Stimulated activated CD8-positive, alpha-beta memory T cell treated with anti-CD3 and anti-CD28 coated beads, Interleukin-4, amount 100 ng/mL, for 48 hours (primary cell): Measurements from ENCODE around the gene ARSK.

Experiments used
- DNase-seq: peaks from one replicate; pipeline ENCODE4 v3.0.0-alpha.2; 2020

Gene ARSK

DNA sequence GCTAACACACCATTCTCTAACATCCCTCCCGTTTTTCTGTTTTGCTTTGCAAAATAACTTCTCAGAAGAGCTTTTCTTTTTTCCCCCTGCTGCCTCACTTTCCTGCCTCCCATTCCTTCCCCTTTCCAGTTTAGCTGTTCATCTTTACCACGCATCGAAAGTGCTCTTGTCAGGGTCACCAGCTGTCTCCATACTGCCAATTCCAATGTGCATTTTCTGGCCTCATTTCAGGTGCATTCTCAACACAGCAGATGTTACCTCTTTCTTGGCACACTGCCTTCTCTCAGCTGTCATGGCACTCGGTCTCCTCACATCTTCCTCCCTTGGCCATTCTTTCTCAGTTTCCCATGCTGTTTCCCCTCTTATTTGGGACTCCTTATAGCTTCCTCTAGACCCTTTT, 9.5 kb downstream of the ARSK start:
- no peak for DNase-seq

DNA sequence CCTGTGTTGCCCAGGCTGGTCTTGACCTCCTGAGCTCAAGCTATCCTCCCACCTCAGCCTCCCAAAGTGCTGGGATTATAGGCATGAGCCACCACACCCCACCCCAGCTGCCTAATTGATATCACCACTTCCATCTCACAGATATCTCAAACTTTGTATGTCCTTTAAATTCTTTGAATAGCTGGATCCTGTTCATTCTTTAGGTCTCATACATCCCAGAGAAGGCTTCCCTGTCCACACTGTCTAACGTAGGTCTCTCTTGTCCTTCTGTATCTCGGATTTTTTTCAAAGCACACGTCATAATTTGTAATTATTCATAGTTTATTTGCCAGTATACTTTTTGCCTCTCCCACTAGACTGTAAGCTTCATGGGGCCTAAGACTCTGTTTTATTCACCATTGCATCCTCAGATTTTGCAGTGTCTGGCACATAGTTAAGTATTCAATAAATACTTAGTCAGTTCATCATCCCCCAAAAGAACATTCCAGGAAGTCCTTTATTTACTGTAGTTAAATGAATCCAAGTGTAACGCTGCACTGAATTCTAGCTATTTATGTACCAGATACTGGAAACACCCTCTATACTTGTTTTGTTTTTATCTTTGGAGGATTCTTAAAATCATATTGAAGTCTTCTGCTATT, 10.5 kb downstream of the ARSK start:
- no peak for DNase-seq

DNA sequence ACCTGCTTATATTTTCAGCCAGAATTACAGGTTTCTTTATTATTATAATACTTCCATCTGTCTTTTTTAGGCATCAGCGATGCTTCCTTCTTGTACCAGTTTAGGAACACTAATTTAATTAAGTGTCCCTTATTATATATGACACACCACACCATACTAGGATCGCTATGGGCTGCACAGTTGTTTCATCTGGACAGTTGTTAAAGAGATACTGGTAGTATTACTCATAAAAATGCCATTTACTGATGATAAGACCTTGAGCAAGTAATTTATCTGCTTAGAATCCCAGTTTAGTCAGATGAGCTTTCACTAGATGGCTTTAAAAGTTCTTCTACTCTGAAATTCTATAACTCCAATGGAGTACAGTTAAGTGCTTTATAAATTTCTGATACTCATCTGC, 17.1 kb downstream of the ARSK start:
- DNase-seq, result no peak

DNA sequence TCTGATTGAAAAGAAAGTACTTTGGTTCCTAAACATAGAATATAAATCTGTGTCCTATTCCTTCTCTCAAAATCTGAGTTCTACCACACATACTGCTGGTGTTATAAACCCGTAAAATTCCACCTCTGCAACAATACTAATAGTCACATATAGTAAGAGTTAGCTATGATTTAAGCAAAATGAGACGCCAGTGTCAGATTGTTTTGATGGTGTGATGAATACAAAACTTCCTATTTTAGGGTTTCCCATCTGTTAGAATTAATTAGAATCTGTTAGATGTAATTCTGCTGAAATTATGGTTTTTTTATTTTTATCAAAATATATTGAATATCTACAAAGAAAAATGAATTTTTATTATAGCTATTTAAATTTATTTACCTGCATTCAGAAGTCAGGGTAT, 26.7 kb downstream of the ARSK start:
- DNase-seq, result no peak

DNA sequence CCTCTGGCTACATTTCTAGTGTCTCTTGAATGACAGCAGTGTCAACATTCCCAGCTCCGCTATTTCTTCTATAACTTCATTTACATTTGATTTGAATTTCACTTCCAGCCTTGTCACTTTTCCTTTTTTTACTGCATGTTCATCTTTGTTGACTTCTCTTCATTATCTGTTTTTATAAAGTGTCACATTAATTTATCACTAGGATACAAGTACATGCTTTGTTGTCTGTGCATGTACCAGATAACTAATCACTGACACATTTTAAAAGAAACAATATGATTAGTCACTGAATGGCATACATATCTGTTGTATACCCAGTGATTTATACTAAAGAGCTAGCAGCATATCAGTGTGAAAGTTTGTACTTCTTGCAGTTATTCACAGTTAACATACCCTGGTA, 29.1 kb downstream of the ARSK start:
- DNase-seq, result no peak

DNA sequence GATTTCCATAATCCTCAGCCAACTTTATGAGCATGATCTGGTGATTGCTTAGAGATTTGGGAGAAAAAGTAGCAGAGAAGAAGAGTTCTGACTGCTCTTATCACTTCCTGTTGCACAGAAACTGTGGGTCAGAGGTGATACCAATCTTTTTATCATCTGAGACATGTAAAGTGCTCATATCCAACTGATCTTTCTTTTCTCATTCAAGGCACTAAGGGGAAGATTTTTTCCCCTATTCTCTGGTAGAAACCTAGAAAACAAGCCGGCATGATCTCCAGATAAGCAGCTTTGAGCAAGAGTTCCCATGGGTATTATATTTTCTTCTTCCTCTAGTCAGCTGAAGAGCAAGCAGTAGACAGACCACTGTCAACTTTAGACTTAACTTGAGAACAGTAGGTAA, 36.0 kb downstream of the ARSK start:
- no peak for DNase-seq

DNA sequence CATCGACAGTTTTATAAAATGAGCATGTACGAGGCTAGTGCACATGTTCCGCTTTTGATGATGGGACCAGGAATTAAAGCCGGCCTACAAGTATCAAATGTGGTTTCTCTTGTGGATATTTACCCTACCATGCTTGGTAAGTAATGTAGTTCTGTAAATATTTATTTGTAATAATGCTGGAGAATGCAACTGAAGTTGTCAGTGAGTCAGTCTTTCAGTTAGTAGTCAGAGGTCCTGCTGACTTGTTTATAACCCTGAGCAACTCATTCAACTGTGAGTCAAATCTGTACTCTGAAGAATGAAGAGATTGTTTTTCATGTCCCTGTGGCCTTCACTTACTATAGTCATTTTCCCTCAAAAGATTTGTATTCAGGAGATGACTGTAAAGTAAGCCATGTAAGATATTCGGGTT, 36.6 kb downstream of the ARSK start:
- DNase-seq, result no peak

DNA sequence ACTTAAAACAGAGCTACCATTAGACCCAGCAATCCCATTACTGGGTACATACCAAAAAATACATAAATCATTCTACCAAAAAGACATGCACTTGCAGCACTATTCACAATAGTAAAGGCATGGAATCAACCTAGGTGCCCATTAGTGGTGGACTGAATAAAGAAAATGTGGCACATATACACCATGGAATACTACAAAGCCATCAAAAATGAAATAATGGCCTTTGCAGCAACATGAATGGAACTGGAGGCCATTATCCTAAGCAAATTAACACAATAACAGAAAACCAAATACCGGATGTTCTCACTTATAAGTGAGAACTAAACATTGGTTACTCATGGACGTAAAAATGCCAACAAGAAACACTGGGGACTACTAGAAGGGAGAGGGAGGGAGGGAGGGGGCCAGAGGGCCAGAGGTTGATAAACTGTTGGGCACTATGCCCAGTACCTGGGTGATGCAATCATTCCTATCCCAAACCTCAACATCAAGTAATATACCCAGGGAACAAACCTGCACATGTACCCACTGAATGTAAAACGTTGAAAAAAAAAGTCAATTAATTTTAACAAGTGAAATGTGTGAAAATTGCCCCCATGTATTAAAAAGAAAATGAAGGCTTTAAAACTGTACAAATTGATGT, 40.5 kb downstream of the ARSK start:
- no peak for DNase-seq

DNA sequence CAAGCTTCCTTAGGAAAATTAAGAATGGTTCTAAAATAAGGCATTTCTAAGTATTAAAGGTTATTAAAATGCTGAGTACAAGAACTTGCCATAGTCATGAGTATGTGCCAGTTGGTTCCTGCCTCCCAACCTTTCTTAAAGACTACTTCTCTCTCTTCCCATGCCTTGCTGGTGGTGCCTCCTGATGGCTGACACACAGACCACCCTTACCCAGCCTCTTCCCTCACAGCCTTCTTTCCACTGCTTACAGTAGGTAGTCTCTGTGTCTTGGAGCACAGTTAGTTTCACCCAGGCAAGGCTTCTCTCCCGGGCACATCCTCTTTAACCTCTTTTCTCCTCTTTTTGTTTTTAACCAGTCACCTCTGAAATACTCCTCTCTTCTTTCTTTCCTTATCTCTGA, 44.4 kb downstream of the ARSK start:
- no peak for DNase-seq

DNA sequence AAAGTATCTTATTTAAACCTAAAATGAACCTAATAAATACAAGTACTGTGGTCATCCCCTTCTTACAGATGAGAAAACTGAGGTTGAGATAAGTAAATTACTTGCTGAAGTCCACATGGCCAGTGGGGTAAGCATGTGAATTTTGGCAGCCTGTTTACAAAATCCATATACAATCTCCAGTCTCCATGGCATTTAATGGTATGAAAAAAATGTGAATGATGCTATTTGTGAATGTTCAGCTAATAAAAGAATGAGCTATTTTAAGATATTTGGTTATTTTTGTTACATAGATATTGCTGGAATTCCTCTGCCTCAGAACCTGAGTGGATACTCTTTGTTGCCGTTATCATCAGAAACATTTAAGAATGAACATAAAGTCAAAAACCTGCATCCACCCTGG, 45.7 kb downstream of the ARSK start:
- no peak for DNase-seq

DNA sequence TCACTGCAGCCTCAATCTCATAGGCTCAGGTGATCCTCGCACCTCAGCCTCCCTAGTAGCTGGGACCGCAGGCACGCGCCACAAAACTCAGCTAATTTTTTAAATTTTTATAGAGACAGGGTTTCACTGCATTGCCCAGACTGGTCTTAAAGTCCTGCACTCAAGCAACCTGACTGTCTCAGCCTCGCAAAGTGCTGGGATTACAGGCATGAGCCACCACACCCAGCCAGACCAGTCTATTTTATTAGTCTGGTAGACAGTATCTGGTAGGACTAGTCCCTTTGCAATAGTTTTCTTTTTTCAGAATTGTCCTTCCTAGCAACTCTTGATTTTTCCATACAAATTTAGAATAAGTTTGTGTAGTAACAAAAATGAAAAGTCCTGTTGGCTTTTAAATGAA, 50.9 kb downstream of the ARSK start:
- no peak for DNase-seq

DNA sequence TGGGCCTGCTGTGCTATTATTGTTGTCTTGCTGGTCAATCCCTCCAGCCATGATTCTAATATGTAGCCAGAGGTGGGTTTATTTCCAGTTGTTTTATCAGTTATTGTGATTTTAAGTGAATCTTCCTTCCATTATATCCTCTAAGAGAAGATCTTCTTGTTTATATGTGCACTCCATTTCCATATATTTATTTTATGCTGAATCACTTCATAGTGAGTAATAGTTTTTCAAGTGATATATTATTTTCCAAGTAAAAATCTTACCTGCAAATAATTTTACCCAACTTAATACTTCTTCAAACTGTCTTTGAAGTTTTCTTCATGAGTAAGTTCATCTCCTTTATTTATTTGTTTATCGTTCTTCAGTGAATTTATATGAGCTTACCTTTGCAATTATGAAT, 51.5 kb downstream of the ARSK start:
- DNase-seq, result no peak

DNA sequence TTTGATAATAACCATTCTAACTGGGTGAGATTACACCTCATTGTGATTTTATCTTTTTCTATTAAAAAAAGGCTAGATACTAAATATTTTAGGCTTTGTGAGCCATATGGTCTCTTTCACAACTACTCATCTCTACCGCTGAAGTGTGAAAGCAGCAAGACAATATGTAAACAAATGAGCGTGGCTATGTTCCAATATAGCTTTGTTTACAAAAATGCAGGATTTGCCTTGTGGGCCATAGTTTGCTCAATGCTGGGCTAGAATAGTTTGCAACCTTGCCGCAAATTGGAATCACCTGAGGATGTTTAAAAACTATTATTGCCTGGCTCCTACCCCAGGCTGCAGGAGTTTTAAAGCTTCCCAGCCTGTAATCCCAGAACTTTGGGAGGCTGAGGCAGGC, 54.8 kb downstream of the ARSK start:
- DNase-seq, result no peak

DNA sequence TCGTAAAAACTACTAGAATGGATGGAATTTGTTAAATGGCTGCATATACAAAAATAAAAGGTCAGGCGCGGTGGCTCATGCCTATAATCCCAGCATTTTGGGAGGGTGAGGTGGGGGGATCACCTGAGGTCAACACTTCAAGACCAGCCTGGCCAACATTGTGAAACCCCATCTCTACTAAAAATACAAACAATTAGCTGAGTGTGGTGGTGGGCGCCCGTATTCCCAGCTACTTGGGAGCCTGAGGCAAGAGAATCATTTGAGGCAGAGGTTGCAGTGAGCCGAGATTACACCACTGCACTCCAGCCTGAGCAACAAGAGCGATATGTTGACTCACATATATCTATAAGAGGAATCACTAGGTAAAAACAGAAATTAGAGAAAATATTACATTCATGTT, 55.6 kb downstream of the ARSK start:
- no peak for DNase-seq

DNA sequence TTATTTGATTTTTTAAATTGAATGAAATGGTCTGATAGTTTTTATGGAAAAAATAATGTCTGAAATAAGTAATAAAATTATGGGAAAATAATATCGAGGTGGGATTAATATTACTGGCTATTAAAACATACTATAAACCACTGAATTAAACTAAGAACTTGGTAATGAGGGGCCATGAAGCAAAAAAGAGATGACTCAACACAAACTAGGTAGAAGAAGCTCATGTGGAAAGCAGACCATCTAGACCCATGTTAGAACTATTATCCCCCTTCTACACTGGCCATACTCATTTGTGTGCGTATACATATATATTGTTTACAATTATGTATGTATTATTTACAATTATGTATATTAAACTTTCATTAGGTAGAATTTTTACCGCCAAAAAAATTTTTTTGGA, 56.5 kb downstream of the ARSK start:
- DNase-seq, result no peak

DNA sequence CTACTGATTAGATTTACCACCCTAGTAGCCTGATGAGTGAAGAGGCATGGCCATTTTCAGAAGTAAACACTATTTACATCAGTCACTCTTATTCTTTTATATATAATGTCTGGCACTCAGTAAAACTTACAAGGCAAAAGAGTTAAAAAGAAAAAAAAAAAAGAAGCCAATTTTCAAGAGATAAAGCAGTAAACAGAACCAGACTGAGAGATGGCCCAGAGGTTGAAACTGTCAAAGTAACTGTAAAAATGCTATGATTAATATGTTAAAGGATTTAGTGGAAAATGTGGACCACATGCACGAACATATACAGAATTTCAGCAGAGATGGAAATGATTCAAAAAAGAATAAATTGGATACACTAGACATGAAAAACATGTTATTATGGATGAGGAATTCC, 58.6 kb downstream of the ARSK start:
- DNase-seq, result no peak

DNA sequence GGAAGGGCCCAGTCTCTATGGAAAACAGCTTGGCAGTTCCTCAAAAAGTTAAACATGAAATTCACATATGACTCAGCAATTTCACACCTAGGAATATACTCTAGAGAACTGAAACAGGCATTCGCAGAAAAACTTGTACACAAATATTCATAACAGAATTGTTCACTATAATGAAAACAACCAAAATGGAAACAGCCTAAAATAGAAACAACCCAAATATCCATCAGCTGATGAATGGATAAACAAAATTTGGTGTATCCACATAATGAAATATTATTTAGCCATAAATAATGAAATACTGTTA, 60.2 kb downstream of the ARSK start:
- no peak for DNase-seq

DNA sequence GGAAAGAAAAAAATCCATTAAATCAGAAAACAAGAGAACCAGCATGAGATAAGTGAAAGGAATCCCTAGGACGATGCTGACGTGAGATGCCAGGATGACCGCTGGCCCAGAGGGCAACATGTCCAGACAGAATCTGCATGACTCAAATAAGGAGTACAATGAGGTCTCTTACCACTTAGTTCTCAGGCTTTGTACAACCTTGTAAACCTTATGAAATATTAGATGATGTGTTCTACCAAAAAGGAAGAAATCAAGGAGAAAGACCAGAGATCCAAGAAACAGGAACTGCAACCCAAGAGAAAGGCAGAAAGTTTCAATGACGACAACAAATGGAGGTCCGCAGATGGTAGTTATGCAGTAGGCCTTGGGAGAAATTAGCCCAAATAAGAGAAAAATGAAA, 62.2 kb downstream of the ARSK start:
- DNase-seq, result no peak

DNA sequence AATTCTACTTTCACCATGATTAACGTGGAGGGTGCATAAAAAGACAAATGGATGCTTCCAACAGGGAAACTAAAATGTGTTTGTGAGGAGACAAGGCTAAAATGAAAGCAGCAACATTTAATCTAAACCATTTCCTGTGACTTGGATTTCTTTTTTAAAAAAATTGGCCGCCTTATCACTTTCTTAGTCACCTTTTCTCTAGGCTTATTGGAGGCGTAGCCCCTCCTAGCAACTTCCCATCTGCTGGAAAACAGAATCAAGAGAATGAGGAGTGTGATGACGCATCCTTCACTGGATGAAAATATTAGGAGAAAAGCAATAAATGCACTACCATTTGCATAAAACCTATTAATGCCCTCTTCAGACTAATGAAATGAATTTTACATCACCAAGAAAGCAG, 64.2 kb downstream of the ARSK start:
- no peak for DNase-seq

DNA sequence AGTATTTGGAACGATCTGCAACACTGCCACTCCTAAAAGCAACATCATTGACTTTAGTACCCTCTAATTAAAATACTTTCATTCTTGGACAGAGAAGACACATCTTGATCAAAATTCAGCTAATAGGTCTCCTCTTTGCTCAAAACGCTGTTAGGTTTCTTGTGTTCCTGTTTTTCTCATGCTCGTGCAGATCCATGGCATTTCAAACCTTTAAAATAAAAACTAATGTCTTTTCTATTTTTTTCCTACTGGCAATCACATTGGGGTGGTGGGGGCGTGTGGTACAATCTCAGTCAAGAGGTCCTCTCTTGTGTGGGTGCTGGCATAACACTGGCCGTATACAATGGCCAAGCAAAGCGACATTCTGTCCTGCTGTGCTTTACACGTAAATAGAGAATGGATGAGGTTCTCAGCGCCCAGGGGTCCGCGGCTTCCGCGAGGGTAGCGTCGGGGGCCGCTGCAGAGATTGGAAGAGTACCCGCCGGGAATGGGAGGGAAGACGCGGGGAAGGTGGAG, 64.7 kb downstream of the ARSK start:
- no peak for DNase-seq

DNA sequence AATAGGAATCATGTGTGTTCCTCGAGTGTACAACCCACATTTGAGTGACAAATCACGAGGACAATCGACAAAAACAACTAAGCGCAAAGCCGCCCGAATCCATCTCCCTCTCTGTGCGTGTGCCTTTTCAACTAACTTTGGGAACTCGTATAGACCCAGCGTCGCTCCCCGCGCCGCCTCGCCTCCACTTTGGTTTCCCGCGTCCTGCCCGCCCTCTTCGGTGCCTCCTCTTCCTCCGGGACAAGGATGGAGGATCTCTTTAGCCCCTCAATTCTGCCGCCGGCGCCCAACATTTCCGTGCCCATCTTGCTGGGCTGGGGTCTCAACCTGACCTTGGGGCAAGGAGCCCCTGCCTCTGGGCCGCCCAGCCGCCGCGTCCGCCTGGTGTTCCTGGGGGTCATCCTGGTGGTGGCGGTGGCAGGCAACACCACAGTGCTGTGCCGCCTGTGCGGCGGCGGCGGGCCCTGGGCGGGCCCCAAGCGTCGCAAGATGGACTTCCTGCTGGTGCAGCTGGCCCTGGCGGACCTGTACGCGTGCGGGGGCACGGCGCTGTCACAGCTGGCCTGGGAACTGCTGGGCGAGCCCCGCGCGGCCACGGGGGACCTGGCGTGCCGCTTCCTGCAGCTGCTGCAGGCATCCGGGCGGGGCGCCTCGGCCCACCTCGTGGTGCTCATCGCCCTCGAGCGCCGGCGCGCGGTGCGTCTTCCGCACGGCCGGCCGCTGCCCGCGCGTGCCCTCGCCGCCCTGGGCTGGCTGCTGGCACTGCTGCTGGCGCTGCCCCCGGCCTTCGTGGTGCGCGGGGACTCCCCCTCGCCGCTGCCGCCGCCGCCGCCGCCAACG, 65.3 kb downstream of the ARSK start, which contains the start of gene GPR150:
GPR150 (plus strand) TSS at position 58 of the 840 bp plus-strand sequence; CDS start at position 247, 189 bp downstream.
- DNase-seq, result peak; percentile 70

DNA sequence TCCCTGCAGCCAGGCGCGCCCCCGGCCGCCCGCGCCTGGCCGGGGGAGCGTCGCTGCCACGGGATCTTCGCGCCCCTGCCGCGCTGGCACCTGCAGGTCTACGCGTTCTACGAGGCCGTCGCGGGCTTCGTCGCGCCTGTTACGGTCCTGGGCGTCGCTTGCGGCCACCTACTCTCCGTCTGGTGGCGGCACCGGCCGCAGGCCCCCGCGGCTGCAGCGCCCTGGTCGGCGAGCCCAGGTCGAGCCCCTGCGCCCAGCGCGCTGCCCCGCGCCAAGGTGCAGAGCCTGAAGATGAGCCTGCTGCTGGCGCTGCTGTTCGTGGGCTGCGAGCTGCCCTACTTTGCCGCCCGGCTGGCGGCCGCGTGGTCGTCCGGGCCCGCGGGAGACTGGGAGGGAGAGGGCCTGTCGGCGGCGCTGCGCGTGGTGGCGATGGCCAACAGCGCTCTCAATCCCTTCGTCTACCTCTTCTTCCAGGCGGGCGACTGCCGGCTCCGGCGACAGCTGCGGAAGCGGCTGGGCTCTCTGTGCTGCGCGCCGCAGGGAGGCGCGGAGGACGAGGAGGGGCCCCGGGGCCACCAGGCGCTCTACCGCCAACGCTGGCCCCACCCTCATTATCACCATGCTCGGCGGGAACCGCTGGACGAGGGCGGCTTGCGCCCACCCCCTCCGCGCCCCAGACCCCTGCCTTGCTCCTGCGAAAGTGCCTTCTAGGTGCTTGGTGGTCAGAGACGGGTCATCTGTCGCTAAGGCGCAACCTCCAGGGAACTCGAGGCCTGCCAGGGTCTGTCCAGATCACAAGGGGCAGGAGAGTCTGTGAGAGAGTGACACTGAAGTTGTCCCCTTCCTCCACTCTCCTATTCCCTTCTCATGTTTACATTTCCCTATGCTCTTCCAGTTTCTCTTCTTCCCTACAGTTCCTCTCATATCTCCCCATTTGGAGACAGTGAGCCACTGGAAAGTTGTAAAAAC, 66.3 kb downstream of the ARSK start:
- peak; percentile 65 for DNase-seq
